MM.1S (cell line): ENCODE measurements around the gene CYFIP1.

Source experiments
- EZH2 ChIP-seq: fragments of 300-600 bp; sonication (generic); optimal IDR thresholded peaks from 2 replicates; pipeline ENCODE3; 2017; ENCODE audit warnings: low read depth, mild to moderate bottlenecking, antibody characterized with exemption, low read length, mixed read lengths
- EZH2phosphoT487 ChIP-seq: fragments of 300-600 bp; sonication (generic); IDR thresholded peaks from 2 replicates; pipeline ENCODE4 v1.6.1; 2018; ENCODE audit warnings: antibody characterized with exemption, low read length
- TF ChIP-seq, protein P1 (sequence below): fragments of 300-600 bp; sonication (generic); IDR thresholded peaks from 2 replicates; pipeline ENCODE4 v1.5.1; 2016; ENCODE audit warnings: antibody characterized with exemption, low read length, mixed read lengths

DNA sequence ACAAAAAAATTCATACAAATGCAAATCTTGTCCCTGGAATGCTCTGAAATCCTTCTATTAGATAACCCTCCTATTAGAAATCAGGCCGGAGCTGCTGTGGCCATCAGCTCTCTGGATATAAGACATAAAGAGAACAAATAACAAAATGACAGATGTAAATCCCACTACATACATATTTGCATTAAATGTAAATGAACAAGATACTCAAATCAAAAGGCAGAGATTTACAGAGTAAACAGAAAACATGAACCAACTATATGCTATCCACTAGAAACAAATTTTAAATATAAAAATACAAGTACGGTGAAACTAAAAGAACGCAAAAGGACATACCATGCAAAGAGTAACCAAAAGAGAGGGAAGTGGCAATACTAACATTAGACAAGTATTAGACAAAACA lies 10.7 kb downstream of the CYFIP1 start:
- TF ChIP-seq, protein P1, sequence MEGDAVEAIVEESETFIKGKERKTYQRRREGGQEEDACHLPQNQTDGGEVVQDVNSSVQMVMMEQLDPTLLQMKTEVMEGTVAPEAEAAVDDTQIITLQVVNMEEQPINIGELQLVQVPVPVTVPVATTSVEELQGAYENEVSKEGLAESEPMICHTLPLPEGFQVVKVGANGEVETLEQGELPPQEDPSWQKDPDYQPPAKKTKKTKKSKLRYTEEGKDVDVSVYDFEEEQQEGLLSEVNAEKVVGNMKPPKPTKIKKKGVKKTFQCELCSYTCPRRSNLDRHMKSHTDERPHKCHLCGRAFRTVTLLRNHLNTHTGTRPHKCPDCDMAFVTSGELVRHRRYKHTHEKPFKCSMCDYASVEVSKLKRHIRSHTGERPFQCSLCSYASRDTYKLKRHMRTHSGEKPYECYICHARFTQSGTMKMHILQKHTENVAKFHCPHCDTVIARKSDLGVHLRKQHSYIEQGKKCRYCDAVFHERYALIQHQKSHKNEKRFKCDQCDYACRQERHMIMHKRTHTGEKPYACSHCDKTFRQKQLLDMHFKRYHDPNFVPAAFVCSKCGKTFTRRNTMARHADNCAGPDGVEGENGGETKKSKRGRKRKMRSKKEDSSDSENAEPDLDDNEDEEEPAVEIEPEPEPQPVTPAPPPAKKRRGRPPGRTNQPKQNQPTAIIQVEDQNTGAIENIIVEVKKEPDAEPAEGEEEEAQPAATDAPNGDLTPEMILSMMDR, result no peak
- no peak for TF ChIP-seq EZH2
- TF ChIP-seq EZH2phosphoT487, result no peak
